ENCODE results near the gene PTPRM. TPM values are rescaled to one million over a fixed set of nuclear protein-coding genes. Genes with fewer than 3 reads are reported as not detected.

The PTPRM gene
- total RNA-seq, 1 donor from 2014 or later = 1.00 TPM

DNA sequence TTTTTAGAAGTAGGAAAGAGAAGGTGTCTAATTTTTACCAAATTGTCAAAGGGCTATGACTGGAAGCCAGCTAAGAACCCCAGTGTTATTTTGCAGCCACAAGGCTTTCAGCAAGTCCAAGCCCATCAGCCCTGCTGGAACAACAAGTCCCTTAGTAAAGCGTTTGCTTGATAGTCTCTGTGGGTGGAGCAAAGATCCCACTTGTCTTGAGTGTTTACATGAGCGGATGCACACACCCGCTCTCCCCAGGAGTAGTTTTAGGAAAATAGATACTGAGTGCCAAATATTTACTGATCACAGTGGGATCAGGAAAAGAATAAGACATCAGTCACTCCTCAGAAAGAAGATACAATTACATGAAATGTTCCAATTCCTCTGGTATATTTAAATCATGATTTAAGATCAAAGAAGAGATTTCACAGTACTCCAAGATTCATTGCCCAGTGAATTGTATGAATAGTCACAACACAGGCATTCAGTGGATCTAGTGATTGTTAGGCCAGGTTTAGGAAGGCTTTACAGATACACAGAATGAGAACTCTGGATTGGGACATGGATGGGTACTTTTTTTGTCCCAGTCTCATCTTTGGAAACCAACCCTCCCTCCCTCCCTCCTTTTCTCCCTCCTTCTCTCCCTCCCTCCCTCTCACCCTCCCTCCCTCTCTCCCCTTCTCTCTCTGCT lies 514.9 kb downstream of the PTPRM start:
- no peak overlapping the region for H3K27ac Mint-ChIP-seq
- no peak overlapping the region for H3K4me3 Mint-ChIP-seq
- H3K27me3 Mint-ChIP-seq = no peaks in the 10 kb centered on the region
- H3K4me1 Mint-ChIP-seq = no peaks in the 10 kb centered on the region
- ChIA-PET CTCF (no interaction called here), POLR2A (no interaction called here)
- H3K36me3 Mint-ChIP-seq (ENCODE audit: low read depth) = no peaks in the 10 kb centered on the region
- DNase-seq (no peak), ATAC-seq (ENCODE audit: low read depth) (no peak)
- no peaks in the 10 kb centered on the region for H3K9me3 Mint-ChIP-seq
- TF ChIP-seq CTCF (IDR thresholded peaks at IDR 0.05) = no peak
- intact Hi-C loops (cut with micrococcal nuclease) = no loop called here

- ChIA-PET POLR2A (no interaction called here), CTCF (no interaction called here)
- no peaks in the 10 kb centered on the region for H3K4me1 Mint-ChIP-seq
- no peaks in the 10 kb centered on the region for H3K36me3 Mint-ChIP-seq (ENCODE audit: low read depth)
- DNase-seq = no peak
- no peak for TF ChIP-seq CTCF (IDR thresholded peaks at IDR 0.05)
- no peak overlapping the region for H3K4me3 Mint-ChIP-seq
- H3K27ac Mint-ChIP-seq = no peak overlapping the region
- intact Hi-C loops (cut with micrococcal nuclease) = no loop called here
- no peaks in the 10 kb centered on the region for H3K27me3 Mint-ChIP-seq
- H3K9me3 Mint-ChIP-seq = no peaks in the 10 kb centered on the region
- no peak for ATAC-seq (ENCODE audit: low read depth)
These were observed 517.0 kb downstream of the PTPRM start for GRCh38 chr18:8084160-8084559.

GRCh38 chr18:8088626-8089025 lies 521.5 kb downstream of the PTPRM start:
- peaks cover 2% of the 10 kb centered on the region for H3K9me3 Mint-ChIP-seq
- intact Hi-C loops (cut with micrococcal nuclease) = no loop called here
- H3K36me3 Mint-ChIP-seq (ENCODE audit: low read depth) = no peaks in the 10 kb centered on the region
- ChIA-PET CTCF (no interaction called here), POLR2A (no interaction called here)
- ATAC-seq (ENCODE audit: low read depth) = no peak
- no peaks in the 10 kb centered on the region for H3K27me3 Mint-ChIP-seq
- no peak overlapping the region for H3K4me3 Mint-ChIP-seq
- TF ChIP-seq CTCF (IDR thresholded peaks at IDR 0.05) = no peak
- H3K4me1 Mint-ChIP-seq = no peaks in the 10 kb centered on the region
- no peak overlapping the region for H3K27ac Mint-ChIP-seq
- DNase-seq = no peak

- no peaks in the 10 kb centered on the region for H3K27me3 Mint-ChIP-seq
- intact Hi-C loops (cut with micrococcal nuclease) = no loop called here
- H3K9me3 Mint-ChIP-seq = peaks cover 2% of the 10 kb centered on the region
- CTCF ChIA-PET = no interaction called here
- H3K27ac Mint-ChIP-seq = no peak overlapping the region
- H3K36me3 Mint-ChIP-seq (ENCODE audit: low read depth) = no peaks in the 10 kb centered on the region
- no peaks in the 10 kb centered on the region for H3K4me1 Mint-ChIP-seq
- POLR2A ChIA-PET = no interaction called here
- no peak overlapping the region for H3K4me3 Mint-ChIP-seq
- ATAC-seq (ENCODE audit: low read depth) (no peak), DNase-seq (no peak)
- TF ChIP-seq CTCF (IDR thresholded peaks at IDR 0.05) = no peak
These were observed 523.9 kb downstream of the PTPRM start for GRCh38 chr18:8091035-8091434.

DNA sequence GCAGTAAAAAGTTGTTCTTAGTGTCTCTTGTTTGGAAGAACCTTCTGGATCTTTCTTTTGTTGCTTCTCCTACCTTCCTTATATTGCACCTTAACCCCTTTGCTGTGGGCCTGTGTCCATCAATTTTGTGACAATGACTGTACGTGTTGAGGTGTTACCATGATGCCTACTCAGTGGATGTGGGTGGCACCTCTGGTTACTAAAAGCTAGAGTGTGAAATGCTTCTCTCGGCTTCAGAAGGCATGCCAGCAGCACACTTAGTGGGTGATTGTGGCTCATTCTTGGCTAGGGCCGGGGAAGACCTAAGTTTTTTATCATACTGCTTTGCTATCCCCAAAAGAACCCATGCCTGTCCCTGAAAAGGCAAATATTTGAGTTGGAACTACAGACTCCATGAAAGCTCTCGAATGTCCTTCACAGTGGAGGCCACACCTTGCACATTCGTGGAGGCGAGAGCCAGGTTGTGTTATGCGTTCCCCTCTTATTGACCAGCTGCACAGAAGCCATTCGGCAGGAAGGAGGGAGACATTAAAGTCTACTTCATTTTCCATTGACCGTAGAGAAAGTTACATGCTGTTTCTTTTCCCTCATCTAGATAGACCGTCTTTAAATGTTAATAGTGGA lies 528.9 kb downstream of the PTPRM start:
- POLR2A ChIA-PET = no interaction called here
- Mint-ChIP-seq H3K27ac (no peak overlapping the region), H3K36me3 (ENCODE audit: low read depth) (no peaks in the 10 kb centered on the region), H3K4me1 (no peaks in the 10 kb centered on the region), H3K9me3 (no peaks in the 10 kb centered on the region), H3K4me3 (no peak overlapping the region), H3K27me3 (no peaks in the 10 kb centered on the region)
- intact Hi-C loops (cut with micrococcal nuclease) = no loop called here
- CTCF ChIA-PET = no interaction called here
- DNase-seq (no peak), ATAC-seq (ENCODE audit: low read depth) (no peak)
- no peak for TF ChIP-seq CTCF (IDR thresholded peaks at IDR 0.05)

All from activated B cell treated with CpG ODN at 0.5 μM for 24 hours (primary cell).